Endothelial cell of umbilical vein (primary cell): Measurements from ENCODE around the gene NT5C. TPM values are rescaled to one million over a fixed set of nuclear protein-coding genes. Genes with fewer than 3 reads are reported as not detected.

Source experiments
- BruUV-seq: library from RNA; stranded (reverse); fragments of 400-500 nt; replicated peaks from 2 replicates; lab custom pipeline; 2021; lab: Mats Ljungman, UMichigan
- CTCF ChIA-PET: fragments of 300-600, 350-600 bp; sonication (Branson Sonifier 250); formaldehyde crosslinking; loops from one replicate; lab custom pipeline; 2021; ENCODE audit warnings: antibody characterized with exemption, inconsistent platforms; lab: Charles Lee
- POLR2A ChIA-PET: fragments of 300-600, 350-600 bp; sonication (Branson Sonifier 250); formaldehyde crosslinking; loops from one replicate; lab custom pipeline; 2021; ENCODE audit warnings: antibody characterized with exemption, inconsistent platforms; lab: Charles Lee
- DNase-seq: peaks from one replicate; pipeline ENCODE4 v3.0.0-alpha.2; 2011; ENCODE audit warnings: low read depth, low spot score
- FAIRE-seq: peaks from 2 replicates; lab custom pipeline; 2011; peaks lifted over from hg19 to GRCh38; lab: Jason Lieb, UNC
- H2AFZ ChIP-seq: 2 replicates; pipeline ENCODE4 v1.6.0; 2012; ENCODE audit warnings: low read depth, low read length, control low read depth, inconsistent platforms
- H3K27ac ChIP-seq: 2 replicates; pipeline ENCODE4 v1.5.1; 2011; ENCODE audit warnings: low read depth, mild to moderate bottlenecking, control low read depth, low read length, moderate library complexity; ENCODE audit not compliant: insufficient read depth
- H3K27me3 ChIP-seq, 2 experiments: 2 replicates each; pipeline versions ENCODE4 v1.6.0 to v1.6.1; 2011; ENCODE audit warnings: low read length in 2 of 2, mixed read lengths in 1 of 2; ENCODE audit not compliant: control insufficient read depth in 2 of 2, insufficient read depth in 2 of 2
- H3K36me3 ChIP-seq, 2 experiments: 2 replicates in 1 of 2; 3 replicates in 1 of 2; pipeline ENCODE4 v1.5.1; 2011; ENCODE audit warnings: low read length in 2 of 2, mild to moderate bottlenecking in 1 of 2, moderate library complexity in 1 of 2; ENCODE audit not compliant: control insufficient read depth in 2 of 2, insufficient read depth in 2 of 2; ENCODE audit errors: extremely low read depth in 1 of 2
- H3K4me1 ChIP-seq: 3 replicates; pipeline ENCODE4 v1.5.1; 2011; ENCODE audit warnings: mild to moderate bottlenecking, low read length; ENCODE audit not compliant: control insufficient read depth, insufficient read depth; ENCODE audit errors: extremely low read depth
- H3K4me2 ChIP-seq: 2 replicates; pipeline ENCODE4 v1.6.1; 2011; ENCODE audit warnings: low read length, control low read depth, mixed read lengths; ENCODE audit not compliant: insufficient read depth
- H3K4me3 ChIP-seq, 3 experiments: fragments of 200-600 bp in 1 of 3; sonication (generic), shearing (Covaris generic) in 1 of 3; replicated peaks in 1 of 3; 2 replicates each; pipeline ENCODE4 v1.5.1; 2011 to 2016; ENCODE audit warnings: control low read depth in 3 of 3, low read length in 3 of 3, mild to moderate bottlenecking in 2 of 3, inconsistent platforms in 1 of 3, low read depth in 1 of 3, moderate library complexity in 1 of 3; ENCODE audit not compliant: insufficient read depth in 1 of 3
- H3K79me2 ChIP-seq: 2 replicates; pipeline ENCODE4 v1.6.0; 2012; ENCODE audit warnings: low read length, inconsistent platforms; ENCODE audit not compliant: control insufficient read depth, insufficient read depth
- H3K9ac ChIP-seq: replicated peaks from 2 replicates; pipeline ENCODE3; 2011; ENCODE audit warnings: low read length, control low read depth; ENCODE audit not compliant: insufficient read depth; ENCODE audit errors: extremely low read depth
- H3K9me1 ChIP-seq: replicated peaks from 3 replicates; pipeline ENCODE4 v1.6.0; 2011; ENCODE audit warnings: mild to moderate bottlenecking, low read length; ENCODE audit not compliant: control insufficient read depth, insufficient read depth; ENCODE audit errors: extremely low read depth
- H3K9me3 ChIP-seq: replicated peaks from 2 replicates; pipeline ENCODE4 v1.5.1; 2012; ENCODE audit warnings: low read length, inconsistent platforms; ENCODE audit not compliant: control insufficient read depth, insufficient read depth
- H4K20me1 ChIP-seq: replicated peaks from 2 replicates; pipeline ENCODE3; 2011; ENCODE audit warnings: mild to moderate bottlenecking, low read length; ENCODE audit not compliant: control insufficient read depth, insufficient read depth; ENCODE audit errors: extremely low read depth
- CTCF ChIP-seq, 2 donors: IDR thresholded peaks; 1 replicate in 1 of 2; 2 replicates in 1 of 2; pipeline ENCODE4 v1.5.1; 2011; ENCODE audit warnings: low read length in 2 of 2, mild to moderate bottlenecking in 2 of 2, moderate library complexity in 2 of 2, control low read depth in 1 of 2, inconsistent platforms in 1 of 2, low read depth in 1 of 2; ENCODE audit not compliant: insufficient read depth in 1 of 2; ENCODE audit errors: extremely low read depth in 1 of 2
- GATA2 ChIP-seq: IDR thresholded peaks from 2 replicates; pipeline ENCODE4 v1.7.0; 2011; ENCODE audit warnings: low read depth, mild to moderate bottlenecking, moderate library complexity, mixed read lengths, low read length; ENCODE audit not compliant: insufficient read length, insufficient read depth
- MYC ChIP-seq: IDR thresholded peaks from one replicate; pipeline ENCODE4 v1.6.1; 2011; ENCODE audit warnings: mild to moderate bottlenecking, low read depth, low read length
- POLR2A ChIP-seq: IDR thresholded peaks from 2 replicates; pipeline ENCODE4 v1.6.1; 2012; ENCODE audit warnings: low read depth, mild to moderate bottlenecking, control low read depth, low read length
- POLR2AphosphoS5 ChIP-seq: IDR thresholded peaks from 2 replicates; pipeline ENCODE4 v1.6.1; 2012; ENCODE audit warnings: low read depth, mild to moderate bottlenecking, control low read depth, low read length, moderate library complexity; ENCODE audit not compliant: insufficient read depth
- dilution Hi-C: fragments of 300-500 bp; cut with MboI; formaldehyde crosslinking; loops from one replicate; pipeline ENCODE4 v1.15.0; 2019; ENCODE audit warnings: low sequenced_read_pairs; ENCODE audit not compliant: extremely low pct_ligation_motif_present
- intact Hi-C: fragments of 100-400 bp; cut with micrococcal nuclease; formaldehyde crosslinking; loops from one replicate; pipeline ENCODE4 v1.10.0; 2022
- polyA plus RNA-seq, 4 experiments: library from polyadenylated mRNA; depleted of rRNA in 3 of 4; stranded (reverse) in 3 of 4; unstranded in 1 of 4; fragments of >200 nt; gene quantifications; 2 replicates each; pipeline versions ENCODE4 v1.2.1 to v1.2.3, GENCODE V29; 2011 to 2012; ENCODE audit warnings: missing spikeins in 1 of 4
- total RNA-seq: library from RNA; stranded (reverse); gene quantifications from 2 replicates; pipeline ENCODE4 v1.2.3, GENCODE V29; 2021

Gene NT5C
- total and polyA plus RNA-seq, 2 donors (not counting 3 experiments of a cell fraction or from before 2014, with no cell fraction given): 29.1 to 39.2 TPM

DNA sequence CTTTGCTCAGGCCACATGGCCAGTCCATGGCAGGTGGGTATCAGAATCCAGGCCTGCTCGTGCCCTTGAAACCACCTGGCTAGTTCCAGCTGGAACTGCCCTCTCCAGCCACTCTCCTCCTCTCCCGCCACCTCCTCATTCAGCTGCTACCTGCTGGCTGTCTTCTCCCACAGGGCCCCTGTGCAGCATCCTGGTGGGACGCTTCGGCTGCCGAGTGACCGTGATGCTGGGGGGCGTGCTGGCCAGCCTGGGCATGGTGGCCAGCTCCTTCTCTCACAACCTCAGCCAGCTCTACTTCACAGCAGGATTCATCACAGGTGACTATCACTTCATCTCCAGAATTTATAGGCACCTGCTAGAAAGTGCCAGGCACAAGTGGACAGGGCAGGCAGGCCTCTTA lies 33.7 kb downstream of the NT5C start:
- no peak for DNase-seq

More for the DNA sequence above, 33.7 kb downstream of the NT5C start:
- no peak overlapping the region for H2AFZ ChIP-seq
- peaks cover 5% of the 10 kb centered on the region for H3K4me1 ChIP-seq
- TF ChIP-seq POLR2A (no peak), GATA2 (no peak), MYC (no peak), CTCF (IDR thresholded peaks at IDR 0.05; ENCODE audit: extremely low read depth in 1 of 2, insufficient read depth in 1 of 2, low read depth in 1 of 2, low read length in 2 of 2) (no peak), POLR2AphosphoS5 (no peak)
- H3K27ac ChIP-seq: no peak overlapping the region
- BruUV-seq: no TSS peak
- POLR2A ChIA-PET: no interaction called here
- no peak overlapping the region for H3K4me2 ChIP-seq
- no peak overlapping the region for H3K9ac ChIP-seq
- no peaks in the 10 kb centered on the region for H4K20me1 ChIP-seq
- dilution Hi-C loops: no loop called here
- no peak overlapping the region for H3K4me3 ChIP-seq
- no peaks in the 10 kb centered on the region for H3K79me2 ChIP-seq
- peaks cover 0 to 16% of the 10 kb centered on the region in 2 experiments for H3K36me3 ChIP-seq
- no peaks in the 10 kb centered on the region for H3K27me3 ChIP-seq
- H3K9me1 ChIP-seq: no peaks in the 10 kb centered on the region
- FAIRE-seq: no peak
- CTCF ChIA-PET: interaction anchor here (1.3 kb wide), 1 partner anchor 16 kb away, joined by 5 read pairs; no protein-coding TSS in a partner anchor
- intact Hi-C loops: no loop called here
- H3K9me3 ChIP-seq: no peaks in the 10 kb centered on the region
